Left renal cortex interstitium (tissue), 4 donors: ENCODE measurements around the gene TLR10. TPM values are rescaled to one million over a fixed set of nuclear protein-coding genes. Genes with fewer than 3 reads are reported as not detected.
"Not testable (repeated sequence)": the region's sequence is repeated elsewhere in the genome, so short reads cannot be mapped to it uniquely, and the experiment has no call there.

ENCODE experiments used
- DNase-seq, 4 donors: peaks; one replicate each; pipeline ENCODE4 v3.0.0-alpha.2; 2013; ENCODE audit warnings: low read depth in 4 of 4, low spot score in 2 of 4, missing footprints in 1 of 4
- polyA plus RNA-seq, 4 donors: library from polyadenylated mRNA; unstranded; fragments of 120-200 nt; gene quantifications; one replicate each; pipeline ENCODE4 v1.2.1, GENCODE V29; 2013; ENCODE audit not compliant: insufficient read length in 4 of 4

The TLR10 gene
- under 1 TPM; 0.44 to 0.89 (median 0.64) TPM for polyA plus RNA-seq

GRCh38 chr4:38782452-38783108 is at the start of gene TLR10:
Gene TLR10, minus strand, starts transcription at chr4:38782990. Its CDS starts 7,400 bp downstream, at chr4:38775590.
- DNase-seq: no peak

- no peak for DNase-seq
Measured at GRCh38 chr4:38832206-38832605, 49.4 kb upstream of the TLR10 start.

- no peak for DNase-seq
Measured at GRCh38 chr4:38831653-38832052, 48.9 kb upstream of the TLR10 start.

GRCh38 chr4:38829237-38829636 is 46.4 kb upstream of the TLR10 start:
- no peak for DNase-seq

GRCh38 chr4:38823766-38824165 is 41.0 kb upstream of the TLR10 start:
- DNase-seq: no peak

GRCh38 chr4:38822748-38823303 is 40.0 kb upstream of the TLR10 start:
- no peak for DNase-seq

GRCh38 chr4:38821739-38822138 is 38.9 kb upstream of the TLR10 start:
- DNase-seq: no peak

- no peak for DNase-seq
Measured at GRCh38 chr4:38820329-38821061, 37.7 kb upstream of the TLR10 start.

- DNase-seq: no peak
Measured at GRCh38 chr4:38819569-38819968, 36.8 kb upstream of the TLR10 start.

GRCh38 chr4:38818441-38818976 is 35.7 kb upstream of the TLR10 start:
- DNase-seq: no peak

- DNase-seq: no peak
Measured at GRCh38 chr4:38815885-38816782, 33.3 kb upstream of the TLR10 start.

- no peak for DNase-seq
Measured at GRCh38 chr4:38814386-38814785, 31.6 kb upstream of the TLR10 start.

GRCh38 chr4:38811297-38811696 is 28.5 kb upstream of the TLR10 start:
- no peak for DNase-seq

GRCh38 chr4:38807462-38807861 is 24.7 kb upstream of the TLR10 start:
- DNase-seq: not testable (repeated sequence)

GRCh38 chr4:38806251-38806650 is 23.5 kb upstream of the TLR10 start:
- DNase-seq: not testable (repeated sequence)

GRCh38 chr4:38805530-38806145 is 22.8 kb upstream of the TLR10 start:
- no peak for DNase-seq

- DNase-seq: peak in 3 of 4 donors; percentile 25 to 36 (median 35)
Measured at GRCh38 chr4:38804654-38805295, 22.0 kb upstream of the TLR10 start, which contains the start of gene TLR1. Gene TLR1, minus strand, starts transcription at chr4:38804791. Its CDS starts 5,960 bp downstream, at chr4:38798831.

GRCh38 chr4:38803833-38804653 is 21.3 kb upstream of the TLR10 start:
- peak in 1 of 4 donors; percentile 13 for DNase-seq
